HepG2 (cell line): ENCODE results near the gene ALG14. TPM values are rescaled to one million over a fixed set of nuclear protein-coding genes. Genes with fewer than 3 reads are reported as not detected.

Experiments
- DPF2 ChIP-seq: sonication (generic); formaldehyde crosslinking; IDR thresholded peaks from 2 replicates; pipeline ENCODE4 v1.4.0; 2020; ENCODE audit warnings: mild to moderate bottlenecking, low read depth, missing genetic modification reagents, borderline replicate concordance
- EP300 ChIP-seq, 3 experiments: sonication (generic) in 1 of 3; formaldehyde crosslinking in 1 of 3; IDR thresholded peaks; 2 replicates each; pipeline versions ENCODE4 v1.5.1 to v1.6.1; 2011 to 2020; ENCODE audit warnings: low read depth in 2 of 3, low read length in 2 of 3, borderline replicate concordance in 1 of 3, improper control_type of control experiment in 1 of 3, mild to moderate bottlenecking in 1 of 3, missing genetic modification reagents in 1 of 3, moderate library complexity in 1 of 3
- HNRNPUL1 ChIP-seq: fragments of 200-400 bp; formaldehyde crosslinking; IDR thresholded peaks from 2 replicates; pipeline ENCODE4 v1.6.1; 2017; ENCODE audit warnings: low read depth, mild to moderate bottlenecking, low read length, moderate library complexity
- MBD4 ChIP-seq: IDR thresholded peaks from 2 replicates; pipeline ENCODE4 v1.6.1; 2012; ENCODE audit warnings: low read length, inconsistent platforms, borderline replicate concordance
- MEIS2 ChIP-seq: sonication (generic); formaldehyde crosslinking; IDR thresholded peaks from 2 replicates; pipeline ENCODE4 v1.9.0; 2021; ENCODE audit warnings: mild to moderate bottlenecking, missing genetic modification reagents
- PLRG1 ChIP-seq: fragments of 450-650 bp; conservative IDR thresholded peaks from 2 replicates; pipeline ENCODE4 v1.6.1; 2016
- RAD51 ChIP-seq: fragments of 450-650 bp; IDR thresholded peaks from 2 replicates; pipeline ENCODE4 v1.6.1; 2016; ENCODE audit warnings: borderline replicate concordance
- SMAD1 ChIP-seq: sonication (generic); formaldehyde crosslinking; IDR thresholded peaks from 2 replicates; pipeline ENCODE4 v1.4.0; 2020; ENCODE audit warnings: missing genetic modification reagents, low read depth, mild to moderate bottlenecking, borderline replicate concordance
- SMAD3 ChIP-seq: sonication (generic); formaldehyde crosslinking; IDR thresholded peaks from 2 replicates; pipeline ENCODE4 v1.4.0; 2020; ENCODE audit warnings: missing genetic modification reagents
- ZNF143 ChIP-seq: sonication (generic); formaldehyde crosslinking; IDR thresholded peaks from 2 replicates; pipeline ENCODE4 v1.4.0; 2020; ENCODE audit warnings: missing genetic modification reagents
- ZNF17 ChIP-seq: sonication (generic); formaldehyde crosslinking; IDR thresholded peaks from 2 replicates; pipeline ENCODE4 v1.5.0; 2020; ENCODE audit warnings: mild to moderate bottlenecking, missing genetic modification reagents
- ZNF33A ChIP-seq: sonication (generic); formaldehyde crosslinking; IDR thresholded peaks from 2 replicates; pipeline ENCODE4 v1.5.1; 2020; ENCODE audit warnings: missing genetic modification reagents, mild to moderate bottlenecking, moderate library complexity, borderline replicate concordance
- ZNF577 ChIP-seq: sonication (generic); formaldehyde crosslinking; IDR thresholded peaks from 2 replicates; pipeline ENCODE4 v1.4.0; 2020; ENCODE audit warnings: mild to moderate bottlenecking, low read depth, missing genetic modification reagents, borderline replicate concordance
- ZNF678 ChIP-seq: sonication (generic); formaldehyde crosslinking; IDR thresholded peaks from 2 replicates; pipeline ENCODE4 v1.4.0; 2020; ENCODE audit warnings: mild to moderate bottlenecking, missing genetic modification reagents
- ZSCAN12 ChIP-seq: sonication (generic); formaldehyde crosslinking; IDR thresholded peaks from 2 replicates; pipeline ENCODE4 v1.9.0; 2021; ENCODE audit warnings: mild to moderate bottlenecking, missing genetic modification reagents
- polyA plus RNA-seq, 8 experiments: library from polyadenylated mRNA; depleted of rRNA in 3 of 8; stranded (reverse) in 7 of 8; unstranded in 1 of 8; fragments of >200 nt; fragmentation: Illumina TruSeq in 4 of 8; extraction: Trizol in 4 of 8; gene quantifications; 2 replicates each; pipeline versions ENCODE4 v1.2.1 to v1.2.3, GENCODE V29; 2011 to 2016; ENCODE audit warnings: low read depth in 4 of 8, missing spikeins in 1 of 8, mixed read lengths in 1 of 8; ENCODE audit not compliant: insufficient read depth in 1 of 8
- total RNA-seq, 5 experiments: library from RNA; depleted of rRNA; stranded (reverse); fragments of >200 nt; fragmentation: Illumina TruSeq; extraction: Trizol; gene quantifications; 2 replicates each; pipeline ENCODE4 v1.2.3, GENCODE V29; 2016; ENCODE audit warnings: low read depth in 1 of 5
- TF ChIP-seq, protein P1 (sequence below): sonication (generic); formaldehyde crosslinking; IDR thresholded peaks from 2 replicates; pipeline ENCODE4 v1.8.1; 2022; ENCODE audit warnings: low read depth, mild to moderate bottlenecking, missing genetic modification reagents
- TF ChIP-seq, protein P2 (sequence below): IDR thresholded peaks from 2 replicates; pipeline ENCODE4 v1.6.1; 2016
- TF ChIP-seq, protein P3 (sequence below): sonication (generic); formaldehyde crosslinking; IDR thresholded peaks from 2 replicates; pipeline ENCODE4 v1.4.0; 2020; ENCODE audit warnings: mild to moderate bottlenecking, missing genetic modification reagents
- TF ChIP-seq, protein P4 (sequence below): sonication (generic); formaldehyde crosslinking; IDR thresholded peaks from 2 replicates; pipeline ENCODE4 v1.4.0; 2020; ENCODE audit warnings: missing genetic modification reagents, mild to moderate bottlenecking, borderline replicate concordance
- TF ChIP-seq, protein P5 (sequence below): sonication (generic); formaldehyde crosslinking; IDR thresholded peaks from 2 replicates; pipeline ENCODE4 v1.5.0; 2020; ENCODE audit warnings: mild to moderate bottlenecking, missing genetic modification reagents

ALG14 gene
- total and polyA plus RNA-seq, 2 of the 13 experiments (the other 11 are each of a cell fraction or from before 2014, with no cell fraction given) = 4.5 to 12.7 TPM

DNA sequence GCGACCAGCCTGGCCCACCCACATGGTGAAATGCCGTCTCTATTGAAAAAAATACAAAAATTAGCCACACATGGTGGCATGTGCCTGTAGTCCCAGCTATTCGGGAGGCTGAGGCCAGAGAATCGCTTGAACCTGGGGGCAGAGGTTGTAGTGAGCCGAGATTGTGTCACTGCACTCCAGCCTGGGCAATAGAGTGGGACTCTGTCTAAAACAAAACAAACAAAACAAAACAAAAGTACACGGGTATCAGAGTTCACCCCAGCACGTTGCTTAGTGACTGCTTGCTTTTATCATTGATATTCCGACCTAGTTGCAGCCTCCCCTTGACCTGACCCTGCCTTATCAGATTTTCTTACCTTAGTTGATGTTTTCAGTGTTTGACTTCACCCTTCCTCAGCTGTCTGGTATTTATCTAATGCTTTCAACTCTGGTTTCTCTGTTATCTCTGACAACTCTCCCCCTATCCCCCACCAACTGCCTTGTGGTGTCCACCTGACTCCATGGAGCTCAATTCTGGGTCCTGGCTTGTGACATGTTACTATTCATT, 49.5 kb upstream of the ALG14 start (continued):
- no peak for TF ChIP-seq ZNF33A (CRISPR knock-in tag)
- peak; percentile 59; the same call in 1 of the 2 replicates for TF ChIP-seq MEIS2 (CRISPR knock-in tag)
- peak; percentile 81 for TF ChIP-seq SMAD3 (CRISPR knock-in tag)
- TF ChIP-seq, protein P1, sequence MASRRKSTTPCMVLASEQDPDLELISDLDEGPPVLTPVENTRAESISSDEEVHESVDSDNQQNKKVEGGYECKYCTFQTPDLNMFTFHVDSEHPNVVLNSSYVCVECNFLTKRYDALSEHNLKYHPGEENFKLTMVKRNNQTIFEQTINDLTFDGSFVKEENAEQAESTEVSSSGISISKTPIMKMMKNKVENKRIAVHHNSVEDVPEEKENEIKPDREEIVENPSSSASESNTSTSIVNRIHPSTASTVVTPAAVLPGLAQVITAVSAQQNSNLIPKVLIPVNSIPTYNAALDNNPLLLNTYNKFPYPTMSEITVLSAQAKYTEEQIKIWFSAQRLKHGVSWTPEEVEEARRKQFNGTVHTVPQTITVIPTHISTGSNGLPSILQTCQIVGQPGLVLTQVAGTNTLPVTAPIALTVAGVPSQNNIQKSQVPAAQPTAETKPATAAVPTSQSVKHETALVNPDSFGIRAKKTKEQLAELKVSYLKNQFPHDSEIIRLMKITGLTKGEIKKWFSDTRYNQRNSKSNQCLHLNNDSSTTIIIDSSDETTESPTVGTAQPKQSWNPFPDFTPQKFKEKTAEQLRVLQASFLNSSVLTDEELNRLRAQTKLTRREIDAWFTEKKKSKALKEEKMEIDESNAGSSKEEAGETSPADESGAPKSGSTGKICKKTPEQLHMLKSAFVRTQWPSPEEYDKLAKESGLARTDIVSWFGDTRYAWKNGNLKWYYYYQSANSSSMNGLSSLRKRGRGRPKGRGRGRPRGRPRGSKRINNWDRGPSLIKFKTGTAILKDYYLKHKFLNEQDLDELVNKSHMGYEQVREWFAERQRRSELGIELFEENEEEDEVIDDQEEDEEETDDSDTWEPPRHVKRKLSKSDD = no peak
- TF ChIP-seq, protein P2, sequence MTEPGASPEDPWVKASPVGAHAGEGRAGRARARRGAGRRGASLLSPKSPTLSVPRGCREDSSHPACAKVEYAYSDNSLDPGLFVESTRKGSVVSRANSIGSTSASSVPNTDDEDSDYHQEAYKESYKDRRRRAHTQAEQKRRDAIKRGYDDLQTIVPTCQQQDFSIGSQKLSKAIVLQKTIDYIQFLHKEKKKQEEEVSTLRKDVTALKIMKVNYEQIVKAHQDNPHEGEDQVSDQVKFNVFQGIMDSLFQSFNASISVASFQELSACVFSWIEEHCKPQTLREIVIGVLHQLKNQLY = peak; percentile 87; the same call in 1 of the 2 replicates
- no peak for TF ChIP-seq ZNF678 (CRISPR knock-in tag)
- TF ChIP-seq, protein P3, sequence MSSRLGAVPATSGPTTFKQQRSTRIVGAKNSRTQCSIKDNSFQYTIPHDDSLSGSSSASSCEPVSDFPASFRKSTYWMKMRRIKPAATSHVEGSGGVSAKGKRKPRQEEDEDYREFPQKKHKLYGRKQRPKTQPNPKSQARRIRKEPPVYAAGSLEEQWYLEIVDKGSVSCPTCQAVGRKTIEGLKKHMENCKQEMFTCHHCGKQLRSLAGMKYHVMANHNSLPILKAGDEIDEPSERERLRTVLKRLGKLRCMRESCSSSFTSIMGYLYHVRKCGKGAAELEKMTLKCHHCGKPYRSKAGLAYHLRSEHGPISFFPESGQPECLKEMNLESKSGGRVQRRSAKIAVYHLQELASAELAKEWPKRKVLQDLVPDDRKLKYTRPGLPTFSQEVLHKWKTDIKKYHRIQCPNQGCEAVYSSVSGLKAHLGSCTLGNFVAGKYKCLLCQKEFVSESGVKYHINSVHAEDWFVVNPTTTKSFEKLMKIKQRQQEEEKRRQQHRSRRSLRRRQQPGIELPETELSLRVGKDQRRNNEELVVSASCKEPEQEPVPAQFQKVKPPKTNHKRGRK (CRISPR knock-in tag) = no peak
- no peak for TF ChIP-seq ZNF143 (CRISPR knock-in tag)
- TF ChIP-seq ZNF577 (CRISPR knock-in tag) = no peak
- TF ChIP-seq SMAD1 (CRISPR knock-in tag) = peak; percentile 45; the same call in 1 of the 2 replicates
- TF ChIP-seq HNRNPUL1 = no peak
- no peak for TF ChIP-seq RAD51
- TF ChIP-seq EP300 (IDR thresholded peaks at IDR 0.05; ENCODE audit: low read depth in 2 of 2, low read length in 2 of 2) = peak; percentile 84 to 95; a peak in 3 of 4 replicates
- peak; percentile 87 for TF ChIP-seq EP300 (CRISPR knock-in tag; IDR thresholded peaks at IDR 0.05; ENCODE audit: borderline replicate concordance)
- no peak for TF ChIP-seq PLRG1
- TF ChIP-seq DPF2 (CRISPR knock-in tag) = peak; percentile 80
- TF ChIP-seq, protein P4, sequence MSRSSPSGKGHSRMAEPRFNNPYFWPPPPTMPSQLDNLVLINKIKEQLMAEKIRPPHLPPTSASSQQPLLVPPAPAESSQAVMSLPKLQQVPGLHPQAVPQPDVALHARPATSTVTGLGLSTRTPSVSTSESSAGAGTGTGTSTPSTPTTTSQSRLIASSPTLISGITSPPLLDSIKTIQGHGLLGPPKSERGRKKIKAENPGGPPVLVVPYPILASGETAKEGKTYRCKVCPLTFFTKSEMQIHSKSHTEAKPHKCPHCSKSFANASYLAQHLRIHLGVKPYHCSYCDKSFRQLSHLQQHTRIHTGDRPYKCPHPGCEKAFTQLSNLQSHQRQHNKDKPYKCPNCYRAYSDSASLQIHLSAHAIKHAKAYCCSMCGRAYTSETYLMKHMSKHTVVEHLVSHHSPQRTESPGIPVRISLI (CRISPR knock-in tag) = peak; percentile 63; the same call in 1 of the 2 replicates
- TF ChIP-seq, protein P5, sequence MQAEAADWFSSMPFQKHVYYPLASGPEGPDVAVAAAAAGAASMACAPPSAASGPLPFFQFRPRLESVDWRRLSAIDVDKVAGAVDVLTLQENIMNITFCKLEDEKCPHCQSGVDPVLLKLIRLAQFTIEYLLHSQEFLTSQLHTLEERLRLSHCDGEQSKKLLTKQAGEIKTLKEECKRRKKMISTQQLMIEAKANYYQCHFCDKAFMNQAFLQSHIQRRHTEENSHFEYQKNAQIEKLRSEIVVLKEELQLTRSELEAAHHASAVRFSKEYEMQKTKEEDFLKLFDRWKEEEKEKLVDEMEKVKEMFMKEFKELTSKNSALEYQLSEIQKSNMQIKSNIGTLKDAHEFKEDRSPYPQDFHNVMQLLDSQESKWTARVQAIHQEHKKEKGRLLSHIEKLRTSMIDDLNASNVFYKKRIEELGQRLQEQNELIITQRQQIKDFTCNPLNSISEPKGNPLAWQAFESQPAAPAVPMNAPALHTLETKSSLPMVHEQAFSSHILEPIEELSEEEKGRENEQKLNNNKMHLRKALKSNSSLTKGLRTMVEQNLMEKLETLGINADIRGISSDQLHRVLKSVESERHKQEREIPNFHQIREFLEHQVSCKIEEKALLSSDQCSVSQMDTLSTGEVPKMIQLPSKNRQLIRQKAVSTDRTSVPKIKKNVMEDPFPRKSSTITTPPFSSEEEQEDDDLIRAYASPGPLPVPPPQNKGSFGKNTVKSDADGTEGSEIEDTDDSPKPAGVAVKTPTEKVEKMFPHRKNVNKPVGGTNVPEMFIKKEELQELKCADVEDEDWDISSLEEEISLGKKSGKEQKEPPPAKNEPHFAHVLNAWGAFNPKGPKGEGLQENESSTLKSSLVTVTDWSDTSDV (CRISPR knock-in tag) = no peak
- no peak; the same call in 1 of the 2 replicates for TF ChIP-seq ZSCAN12 (CRISPR knock-in tag)
- no peak for TF ChIP-seq MBD4
- no peak for TF ChIP-seq ZNF17 (CRISPR knock-in tag)
